GM21529 (cell line): Measurements from ENCODE around the gene USP32.
"Not testable (repeated sequence)": the region's sequence is repeated elsewhere in the genome, so short reads cannot be mapped to it uniquely, and the experiment has no call there.

Experiments
- ATAC-seq: cut with Tn5 transposase; IDR thresholded peaks from one replicate; pipeline ENCODE4 v1.9.1; 2021; ENCODE audit not compliant: unreplicated experiment

Gene USP32

DNA sequence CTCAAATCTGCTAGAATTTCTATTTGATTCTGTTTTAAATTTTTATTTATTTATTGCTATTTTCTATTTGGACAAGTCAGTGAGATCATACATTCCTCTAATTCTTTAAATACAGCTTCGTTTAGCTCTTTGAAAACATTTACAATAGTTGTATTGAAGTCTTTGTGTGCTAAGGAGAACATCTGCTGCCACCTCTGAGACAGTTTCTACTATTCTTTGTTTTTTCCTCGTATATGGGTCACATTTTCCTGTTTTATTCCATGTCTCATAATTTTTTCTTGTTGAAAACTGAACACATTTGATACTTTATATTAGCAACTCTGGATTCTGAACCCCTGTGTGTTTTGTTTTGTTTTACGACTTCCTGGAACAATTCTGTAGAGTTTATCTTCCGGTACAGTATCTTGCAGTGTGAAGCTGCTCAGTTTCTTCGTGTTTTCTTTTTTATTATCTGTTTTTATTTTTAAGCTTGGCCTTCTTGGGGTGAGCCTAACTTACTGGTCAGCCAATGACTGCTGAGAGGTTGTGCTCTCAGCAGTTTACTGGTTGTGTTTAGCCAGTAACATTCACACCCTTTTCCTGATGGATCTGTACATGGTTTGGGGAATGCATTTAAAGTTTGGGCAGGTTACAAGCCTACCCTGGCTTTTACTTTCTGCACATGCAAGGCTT, 143.2 kb downstream of the USP32 start:
- ATAC-seq: no peak

- no peak for ATAC-seq
Measured at GRCh38 chr17:60247836-60248461, 144.0 kb downstream of the USP32 start.

- no peak for ATAC-seq
Measured at GRCh38 chr17:60244656-60245055, 147.3 kb downstream of the USP32 start.

DNA sequence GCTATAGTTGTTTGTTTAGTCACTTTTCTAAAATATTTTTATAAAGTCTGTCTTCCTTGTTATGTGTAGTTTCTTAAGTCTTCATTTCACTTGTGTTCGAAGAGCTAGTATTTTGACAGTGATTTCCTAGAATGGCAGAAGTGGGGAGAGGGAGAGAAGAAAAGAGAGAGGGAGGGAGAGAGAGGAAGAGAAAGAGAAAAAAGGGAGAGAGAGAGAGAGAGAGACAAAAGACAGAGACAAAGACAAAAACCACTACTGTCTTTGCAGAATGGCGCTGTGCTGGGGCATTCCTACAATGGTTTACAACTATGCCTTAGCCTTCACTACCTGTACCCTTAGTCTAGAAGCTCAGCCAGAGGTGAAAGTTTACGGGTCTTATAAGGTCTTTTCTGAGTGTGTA, 151.6 kb downstream of the USP32 start:
- no peak for ATAC-seq

GRCh38 chr17:60231691-60232090, 160.2 kb downstream of the USP32 start:
- no peak for ATAC-seq

- ATAC-seq: no peak
Measured at GRCh38 chr17:60231234-60231633, 160.7 kb downstream of the USP32 start.

DNA sequence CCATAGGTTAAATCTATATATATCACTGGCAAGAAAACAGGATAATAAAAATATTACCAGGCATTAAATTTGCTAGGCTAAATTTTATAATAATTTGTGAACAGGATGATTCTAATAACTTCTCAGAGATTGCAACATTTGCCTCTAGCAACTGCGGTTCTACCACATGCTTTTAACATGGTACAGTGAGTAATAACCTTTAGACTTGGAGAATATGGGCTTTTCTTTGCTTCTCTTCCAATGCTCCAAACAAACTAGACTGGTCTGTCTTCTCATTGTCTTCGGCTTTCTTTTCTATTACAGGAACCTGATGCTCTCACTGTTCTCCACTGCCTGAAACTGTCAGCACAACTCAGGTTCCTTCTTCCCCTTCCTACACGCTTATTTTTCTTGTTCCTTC, 161.6 kb downstream of the USP32 start:
- no peak for ATAC-seq

DNA sequence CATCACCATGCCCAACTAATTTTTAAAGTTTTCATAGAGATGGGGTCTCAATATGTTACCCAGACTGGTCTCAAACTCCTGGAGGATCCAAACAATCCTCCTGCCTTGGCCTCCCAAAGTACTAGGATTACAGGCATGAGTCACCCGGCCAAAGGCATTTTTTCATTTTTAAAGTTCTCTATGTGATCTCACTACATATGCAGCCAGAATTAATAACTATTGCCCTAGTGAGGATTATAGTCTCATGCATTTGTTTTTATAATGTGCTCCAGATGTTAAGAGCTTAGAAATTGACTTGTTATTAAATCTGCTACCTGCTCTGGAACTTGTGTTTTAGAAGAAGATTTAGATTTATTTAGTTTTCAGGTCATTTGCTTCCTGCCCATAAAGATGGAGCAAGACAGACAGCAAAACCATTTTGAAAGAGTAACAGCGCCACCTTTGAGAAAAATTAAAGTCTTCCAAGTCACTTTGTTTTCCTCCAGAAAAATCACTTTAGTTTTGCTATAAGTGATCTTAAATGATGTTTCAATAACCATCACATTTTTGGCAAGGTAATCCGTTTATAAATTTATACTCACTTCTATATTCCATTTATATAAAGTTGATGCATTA, 162.6 kb downstream of the USP32 start:
- ATAC-seq: no peak

DNA sequence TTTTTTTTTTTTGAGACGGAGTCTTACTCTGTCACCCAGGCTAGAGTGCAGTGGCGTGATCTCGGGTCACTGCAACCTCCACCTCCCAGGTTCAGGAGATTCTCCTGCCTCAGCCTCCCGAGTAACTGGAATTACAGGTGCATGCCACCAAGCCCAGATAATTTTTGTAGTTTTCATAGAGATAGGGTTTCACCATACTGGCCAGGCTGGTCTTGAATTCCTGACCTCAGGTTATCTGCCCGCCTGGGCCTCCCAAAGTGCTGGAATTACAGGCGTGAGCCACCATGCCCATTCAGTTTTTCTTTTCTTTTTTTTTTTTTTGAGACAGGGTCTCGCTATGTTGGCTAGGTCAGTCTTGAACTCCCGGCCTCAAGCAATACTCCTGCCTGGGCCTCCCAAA, 164.7 kb downstream of the USP32 start:
- not testable (repeated sequence) for ATAC-seq

- no peak for ATAC-seq
Measured at GRCh38 chr17:60224064-60224463, 167.9 kb downstream of the USP32 start.

- ATAC-seq: no peak
Measured at GRCh38 chr17:60223456-60223855, 168.5 kb downstream of the USP32 start.

- ATAC-seq: not testable (repeated sequence)
Measured at GRCh38 chr17:60218774-60219173, 173.2 kb downstream of the USP32 start.

DNA sequence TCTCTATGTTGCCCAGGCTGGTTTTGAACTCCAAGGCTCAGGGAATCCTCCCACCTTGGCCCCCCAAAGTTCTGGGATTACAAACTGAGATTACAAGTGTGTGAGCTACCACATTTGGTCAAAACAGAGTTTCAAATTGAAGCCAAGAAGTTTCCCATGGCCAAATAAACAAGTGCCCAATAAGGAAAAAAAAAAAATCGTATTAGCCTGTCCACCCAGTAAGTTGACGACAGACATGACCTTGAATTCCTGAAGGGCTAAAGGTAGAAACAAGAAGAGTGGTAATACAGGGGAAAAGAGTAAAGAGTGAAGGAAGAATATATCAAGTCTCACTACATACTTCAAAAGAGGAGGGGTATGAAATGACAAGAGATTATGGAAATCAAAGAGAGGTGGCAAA, 176.0 kb downstream of the USP32 start:
- not testable (repeated sequence) for ATAC-seq

GRCh38 chr17:60211282-60211681, 180.7 kb downstream of the USP32 start:
- not testable (repeated sequence) for ATAC-seq

DNA sequence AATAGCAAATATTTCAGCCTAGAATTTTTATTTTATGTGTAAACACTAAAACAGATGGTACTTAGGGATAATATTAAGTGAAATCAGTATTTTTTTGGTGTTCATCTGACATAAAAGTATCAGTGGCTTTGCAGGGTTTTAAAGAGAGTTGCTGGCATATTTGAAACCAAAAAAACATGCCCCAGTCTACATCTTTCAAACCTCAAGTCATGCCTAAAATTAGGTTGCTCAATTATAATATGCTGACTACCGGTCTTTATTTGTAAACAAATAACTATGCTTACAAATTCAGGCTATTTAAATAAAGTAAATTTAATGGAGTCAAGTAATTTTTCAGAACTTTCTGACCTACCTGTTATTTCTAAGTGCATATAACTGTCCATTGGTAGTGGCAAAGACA, 183.6 kb downstream of the USP32 start:
- ATAC-seq: not testable (repeated sequence)

DNA sequence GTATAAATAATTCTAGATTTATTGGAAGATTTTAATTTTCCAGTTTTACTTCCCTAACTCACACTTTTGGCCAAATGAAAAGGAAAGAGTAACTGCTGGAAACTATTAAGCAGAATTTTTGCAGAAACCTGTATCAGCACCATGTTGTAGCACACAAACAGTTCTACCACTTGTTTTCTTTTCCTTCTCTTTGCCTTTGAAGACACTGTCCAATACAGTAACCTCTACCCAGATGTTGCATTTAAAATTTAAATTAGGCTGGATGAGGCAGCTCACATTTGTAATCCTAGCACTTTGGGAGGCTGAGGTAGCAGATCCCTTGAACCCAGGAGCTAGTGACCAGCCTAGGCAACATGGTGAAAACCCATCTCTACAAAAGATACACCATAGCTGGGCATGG, 186.2 kb downstream of the USP32 start:
- not testable (repeated sequence) for ATAC-seq

GRCh38 chr17:60198630-60199029, 193.3 kb downstream of the USP32 start:
- ATAC-seq: not testable (repeated sequence)

DNA sequence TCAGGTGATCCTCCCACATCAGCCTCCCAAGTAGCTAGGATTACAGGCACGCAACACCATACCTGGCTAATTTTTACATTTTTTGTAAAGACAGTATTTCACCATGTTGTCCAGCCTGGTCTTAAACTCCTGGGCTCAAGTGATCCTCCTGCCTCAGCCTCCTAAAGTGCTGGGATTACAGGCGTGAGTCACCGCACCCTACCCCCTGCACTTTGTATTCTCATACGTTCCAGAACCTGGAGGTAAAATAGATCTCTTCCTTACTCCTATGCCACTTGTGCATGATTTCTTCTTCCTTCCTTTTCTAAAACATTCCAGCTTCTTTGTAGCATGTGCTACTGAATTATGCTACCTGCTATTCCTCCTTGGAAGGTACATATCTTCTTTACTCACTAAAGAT, 197.8 kb downstream of the USP32 start:
- ATAC-seq: not testable (repeated sequence)

DNA sequence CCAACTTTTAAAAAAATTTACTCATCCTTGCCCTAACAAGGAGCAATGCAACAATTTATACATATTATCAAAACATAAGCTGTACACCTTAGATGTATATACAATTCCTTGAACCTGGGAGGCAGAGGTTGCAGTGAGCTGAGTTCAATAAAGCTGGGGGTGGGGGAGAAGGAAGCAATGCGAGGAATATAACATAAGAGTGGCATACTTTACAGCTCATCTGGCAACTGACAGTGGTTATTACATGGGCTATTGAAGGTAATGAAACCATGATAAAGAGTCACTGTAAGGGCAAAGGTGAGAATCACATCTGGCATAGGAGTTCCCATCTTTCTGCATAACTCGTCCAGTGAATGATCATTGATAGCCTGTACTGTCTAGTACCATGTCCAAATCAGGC, 198.5 kb downstream of the USP32 start:
- ATAC-seq: no peak

- not testable (repeated sequence) for ATAC-seq
Measured at GRCh38 chr17:60193032-60193431, 198.9 kb downstream of the USP32 start.

DNA sequence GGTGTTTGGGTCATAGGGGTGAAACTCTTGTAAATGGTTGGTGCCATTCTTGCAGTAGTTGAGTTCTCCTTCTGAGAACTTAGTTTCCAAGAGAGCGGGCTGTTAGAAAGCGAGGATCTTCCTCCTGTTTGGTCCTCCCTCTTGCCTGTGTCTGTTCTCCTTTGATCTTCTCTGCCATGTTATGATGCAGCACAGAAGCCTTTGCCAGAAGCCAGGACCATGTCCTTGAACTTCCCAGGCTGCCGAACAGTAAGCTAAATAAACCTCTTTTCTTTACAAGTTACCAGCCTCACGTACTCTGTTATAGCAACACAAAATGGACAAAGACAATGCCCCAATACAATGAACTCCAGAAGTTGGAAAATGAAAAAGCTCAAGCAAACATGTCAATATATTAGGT, 201.9 kb downstream of the USP32 start:
- ATAC-seq: not testable (repeated sequence)

DNA sequence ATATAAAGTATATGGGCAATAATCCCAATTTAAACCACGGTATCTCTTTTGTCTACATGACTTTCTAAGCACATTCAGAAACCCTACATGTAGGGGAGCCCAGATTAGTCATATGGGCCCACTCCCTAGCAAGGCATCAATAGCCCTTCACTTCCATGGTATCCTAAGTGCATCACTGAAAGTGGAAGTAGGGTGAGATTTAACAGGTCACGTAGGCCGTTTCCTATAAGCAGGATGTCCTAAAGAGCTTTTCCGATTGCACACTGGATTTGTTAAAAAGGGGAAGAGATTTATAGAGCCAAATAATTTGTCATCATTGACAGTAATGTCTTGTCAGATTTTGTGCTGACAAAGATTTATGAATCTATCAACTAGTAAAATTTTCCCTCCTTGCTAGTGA, 203.2 kb downstream of the USP32 start:
- no peak for ATAC-seq
